Activated CD4-positive, alpha-beta T cell treated with anti-CD3 and anti-CD28 coated beads, Interleukin-2, amount 10 ng/mL, durations not matched to agents 24 days and 14 days (primary cell): ENCODE data around the gene GUCY1A1. TPM values are rescaled to one million over a fixed set of nuclear protein-coding genes. Genes with fewer than 3 reads are reported as not detected.

Experiments
- DNase-seq: peaks from one replicate; pipeline ENCODE4 v3.0.0; 2022
- H3K27ac Mint-ChIP-seq: one replicate; pipeline ENCODE4 v1.8.0; 2022; ENCODE audit warnings: mild to moderate bottlenecking, mixed read lengths
- H3K27me3 Mint-ChIP-seq: one replicate; pipeline ENCODE4 v1.8.0; 2022; ENCODE audit warnings: mixed read lengths
- H3K36me3 Mint-ChIP-seq: one replicate; pipeline ENCODE4 v1.8.0; 2022; ENCODE audit warnings: low read depth, mild to moderate bottlenecking, mixed read lengths
- H3K4me1 Mint-ChIP-seq: one replicate; pipeline ENCODE4 v1.8.0; 2021; ENCODE audit warnings: mixed read lengths
- H3K4me3 Mint-ChIP-seq: one replicate; pipeline ENCODE4 v1.8.0; 2022; ENCODE audit warnings: mild to moderate bottlenecking, moderate library complexity, mixed read lengths
- H3K9me3 Mint-ChIP-seq: one replicate; pipeline ENCODE4 v1.8.0; 2021; ENCODE audit warnings: mixed read lengths
- intact Hi-C: fragments of 100-400 bp; cut with micrococcal nuclease; formaldehyde crosslinking; loops from one replicate; pipeline ENCODE4 v1.15.1; 2023
- total RNA-seq: library from RNA; stranded (reverse); gene quantifications from 2 replicates; pipeline ENCODE4 v1.2.3, GENCODE V29; 2022

The GUCY1A1 gene, protein sequence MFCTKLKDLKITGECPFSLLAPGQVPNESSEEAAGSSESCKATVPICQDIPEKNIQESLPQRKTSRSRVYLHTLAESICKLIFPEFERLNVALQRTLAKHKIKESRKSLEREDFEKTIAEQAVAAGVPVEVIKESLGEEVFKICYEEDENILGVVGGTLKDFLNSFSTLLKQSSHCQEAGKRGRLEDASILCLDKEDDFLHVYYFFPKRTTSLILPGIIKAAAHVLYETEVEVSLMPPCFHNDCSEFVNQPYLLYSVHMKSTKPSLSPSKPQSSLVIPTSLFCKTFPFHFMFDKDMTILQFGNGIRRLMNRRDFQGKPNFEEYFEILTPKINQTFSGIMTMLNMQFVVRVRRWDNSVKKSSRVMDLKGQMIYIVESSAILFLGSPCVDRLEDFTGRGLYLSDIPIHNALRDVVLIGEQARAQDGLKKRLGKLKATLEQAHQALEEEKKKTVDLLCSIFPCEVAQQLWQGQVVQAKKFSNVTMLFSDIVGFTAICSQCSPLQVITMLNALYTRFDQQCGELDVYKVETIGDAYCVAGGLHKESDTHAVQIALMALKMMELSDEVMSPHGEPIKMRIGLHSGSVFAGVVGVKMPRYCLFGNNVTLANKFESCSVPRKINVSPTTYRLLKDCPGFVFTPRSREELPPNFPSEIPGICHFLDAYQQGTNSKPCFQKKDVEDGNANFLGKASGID
- total RNA-seq = not detected in 2 replicates

DNA sequence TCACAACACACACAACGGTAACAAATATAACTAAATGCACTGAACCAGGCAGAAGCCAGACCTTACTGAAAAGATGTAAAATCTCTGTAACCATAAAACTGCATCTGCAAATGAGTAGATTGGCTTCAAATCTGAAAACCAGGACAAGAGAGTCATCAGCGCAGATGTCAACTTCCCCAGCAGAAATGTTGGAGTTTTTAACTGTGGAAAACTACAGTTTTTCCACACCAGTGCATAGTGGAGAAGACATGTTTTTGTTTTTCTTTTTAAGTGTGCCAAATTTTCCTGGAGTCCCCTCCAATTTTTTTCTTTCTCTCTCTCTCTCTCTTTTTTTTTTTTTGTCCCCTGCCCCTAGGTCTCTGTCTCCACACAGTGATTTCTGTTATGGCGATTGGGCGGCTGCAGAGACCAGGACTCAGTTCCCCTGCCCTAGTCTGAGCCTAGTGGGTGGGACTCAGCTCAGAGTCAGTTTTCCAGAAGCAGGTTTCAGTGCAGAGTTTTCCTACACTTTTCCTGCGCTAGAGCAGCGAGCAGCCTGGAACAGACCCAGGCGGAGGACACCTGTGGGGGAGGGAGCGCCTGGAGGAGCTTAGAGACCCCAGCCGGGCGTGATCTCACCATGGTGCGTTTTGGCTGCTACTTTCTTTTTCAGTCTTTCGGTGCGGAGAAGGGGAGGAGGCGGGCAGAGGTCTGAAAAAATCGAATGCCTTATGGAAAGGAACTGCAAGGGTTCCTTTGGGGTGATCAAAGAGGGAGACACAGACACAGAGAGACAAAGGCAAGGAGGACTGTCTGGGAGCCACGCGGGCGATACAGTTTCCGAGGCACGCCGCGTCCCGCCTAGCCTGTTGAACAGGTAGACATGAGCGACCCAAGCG, at the start of gene GUCY1A1:
TSS of gene GUCY1A1 (plus strand) at position 505 of the 878 bp plus-strand sequence. CDS start 30,020 bp downstream, outside the sequence.
- no peaks in the 10 kb centered on the region for H3K9me3 Mint-ChIP-seq
- intact Hi-C loops = loop anchor here (5.0 to 10.0 kb wide), 2 partner anchors 91 to 292 kb away; partner anchors contain the start of genes GUCY1B1 and MAP9
- peaks cover 67% of the 10 kb centered on the region for H3K27me3 Mint-ChIP-seq
- H3K36me3 Mint-ChIP-seq = no peaks in the 10 kb centered on the region
- no peak within 1 kb of the TSS for H3K27ac Mint-ChIP-seq
- peaks cover 15% of the 10 kb centered on the region for H3K4me1 Mint-ChIP-seq
- H3K4me3 Mint-ChIP-seq = peak within 1 kb of the TSS; percentile 94
- peak; percentile 73 for DNase-seq

DNA sequence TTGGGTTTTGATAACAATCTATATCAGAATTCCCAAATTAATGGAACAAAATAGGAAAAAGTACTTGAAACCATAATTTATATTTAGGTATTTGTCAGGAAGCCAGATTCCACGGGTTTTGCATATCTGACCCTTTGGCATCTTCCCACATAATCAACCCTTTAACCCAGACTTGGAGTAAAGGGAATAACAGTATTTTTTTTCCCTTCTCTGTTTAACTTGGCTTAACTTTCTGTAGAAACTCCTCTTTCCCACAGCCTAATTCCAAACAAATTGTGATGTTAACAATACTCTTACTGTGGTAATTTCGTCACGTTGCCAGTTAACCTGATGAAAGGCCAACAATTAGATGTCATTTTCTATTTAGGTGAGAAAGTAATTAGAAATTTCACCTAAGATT, 49.4 kb upstream of the GUCY1A1 start:
- no peak overlapping the region for H3K4me3 Mint-ChIP-seq
- intact Hi-C loops = no loop called here

DNA sequence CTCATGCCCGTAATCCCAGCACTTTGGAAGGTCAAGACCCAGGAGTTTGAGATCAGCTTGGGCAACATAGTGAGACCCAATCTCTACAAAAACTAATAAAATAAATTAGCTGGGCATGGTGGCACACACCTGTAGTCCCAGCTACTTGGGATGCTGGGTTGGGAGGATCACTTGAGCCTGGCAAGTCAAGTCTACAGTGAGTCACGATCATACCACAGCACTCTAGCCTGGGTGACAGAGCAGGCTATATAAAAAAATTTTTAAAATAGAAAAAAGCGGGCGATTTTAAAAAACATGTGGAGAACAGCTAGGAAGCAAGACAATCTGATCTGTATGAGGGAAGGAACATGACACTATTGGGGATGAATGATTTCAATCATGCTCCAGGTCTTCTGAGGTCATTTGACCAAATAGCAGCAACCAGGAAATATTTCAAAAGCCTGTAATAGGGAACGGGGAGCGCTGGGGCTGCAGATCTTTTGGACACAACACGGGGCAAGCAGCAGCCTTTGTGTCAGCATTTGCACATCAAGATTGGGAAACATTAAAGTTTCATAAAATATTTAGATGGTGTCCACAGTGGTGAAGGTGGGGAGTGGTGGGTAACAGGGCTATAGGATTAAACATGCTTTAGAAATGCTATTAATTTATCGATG, 48.3 kb upstream of the GUCY1A1 start:
- no peak overlapping the region for H3K4me3 Mint-ChIP-seq
- no peaks in the 10 kb centered on the region for H3K9me3 Mint-ChIP-seq
- DNase-seq = peak; percentile 27
- H3K36me3 Mint-ChIP-seq = no peaks in the 10 kb centered on the region
- peaks cover 14% of the 10 kb centered on the region for H3K27me3 Mint-ChIP-seq
- intact Hi-C loops = no loop called here
- no peak overlapping the region for H3K27ac Mint-ChIP-seq
- peaks cover 5% of the 10 kb centered on the region for H3K4me1 Mint-ChIP-seq

More for the DNA sequence above, 49.4 kb upstream of the GUCY1A1 start:
- H3K36me3 Mint-ChIP-seq = no peaks in the 10 kb centered on the region
- peaks cover 19% of the 10 kb centered on the region for H3K27me3 Mint-ChIP-seq
- no peaks in the 10 kb centered on the region for H3K9me3 Mint-ChIP-seq
- no peak overlapping the region for H3K27ac Mint-ChIP-seq
- DNase-seq = peak; percentile 4
- H3K4me1 Mint-ChIP-seq = peaks cover 5% of the 10 kb centered on the region

DNA sequence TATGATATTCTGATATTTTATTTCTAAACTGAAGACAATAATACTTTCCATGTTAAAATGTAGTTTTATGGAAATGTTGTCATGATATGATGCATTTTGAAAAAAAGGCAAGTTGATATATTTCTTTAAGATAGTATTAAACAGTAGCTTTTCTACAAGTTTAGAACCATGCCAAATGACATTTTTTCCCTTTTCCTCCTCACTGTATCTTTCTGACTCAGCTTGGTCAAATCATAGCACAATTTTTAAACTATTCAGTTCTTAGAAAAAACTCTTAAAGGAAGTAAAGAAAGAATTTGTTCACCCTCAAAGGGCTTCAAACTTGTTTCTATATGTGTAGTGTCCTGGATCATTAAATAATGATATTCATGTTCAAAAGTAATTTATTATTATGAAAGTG, 46.0 kb upstream of the GUCY1A1 start:
- DNase-seq = no peak
- no peaks in the 10 kb centered on the region for H3K9me3 Mint-ChIP-seq
- H3K36me3 Mint-ChIP-seq = no peaks in the 10 kb centered on the region
- peaks cover 2% of the 10 kb centered on the region for H3K27me3 Mint-ChIP-seq
- intact Hi-C loops = no loop called here
- H3K4me3 Mint-ChIP-seq = no peak overlapping the region
- no peak overlapping the region for H3K27ac Mint-ChIP-seq
- peaks cover 1% of the 10 kb centered on the region for H3K4me1 Mint-ChIP-seq

DNA sequence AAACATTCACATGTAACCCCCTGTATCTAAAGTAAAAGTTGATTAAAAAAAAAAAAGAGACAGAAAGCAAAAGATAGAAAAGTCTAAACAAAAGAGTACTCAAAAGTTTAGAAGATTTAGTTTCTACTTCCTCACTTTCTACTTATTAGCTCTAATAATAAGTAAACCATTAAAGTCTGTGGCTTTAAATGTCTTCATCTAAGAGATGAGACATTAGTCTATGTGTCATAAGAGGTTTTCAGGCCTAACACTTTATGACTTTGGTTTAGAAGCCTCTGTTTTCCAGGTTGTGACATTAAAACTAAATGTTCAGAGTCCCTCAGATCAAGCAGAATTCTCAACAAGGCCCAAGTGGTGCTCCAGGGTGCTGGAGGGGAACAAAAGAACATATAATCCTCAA, 42.2 kb upstream of the GUCY1A1 start:
- no peaks in the 10 kb centered on the region for H3K27me3 Mint-ChIP-seq
- no peaks in the 10 kb centered on the region for H3K36me3 Mint-ChIP-seq
- intact Hi-C loops = no loop called here

DNA sequence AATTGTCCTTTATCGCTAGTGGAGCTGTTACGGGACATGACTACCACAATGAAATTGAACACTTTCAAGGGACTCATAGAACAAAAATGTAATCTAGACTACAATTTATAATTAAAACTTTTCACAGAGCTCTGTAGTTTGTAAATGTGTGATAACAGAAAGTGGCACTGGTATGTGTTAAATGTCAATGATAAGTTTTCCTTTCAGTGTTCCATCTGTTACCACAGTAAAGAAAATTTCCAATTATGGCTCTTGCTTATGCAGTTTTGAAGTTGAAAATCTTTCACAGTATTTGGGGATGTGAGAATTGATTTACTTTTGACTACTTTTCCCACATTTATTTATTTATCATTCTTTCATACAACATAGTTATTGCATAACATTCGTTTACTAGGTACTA, 40.1 kb upstream of the GUCY1A1 start:
- no peaks in the 10 kb centered on the region for H3K9me3 Mint-ChIP-seq
- H3K36me3 Mint-ChIP-seq = no peaks in the 10 kb centered on the region
- H3K4me3 Mint-ChIP-seq = no peak overlapping the region
- no peak overlapping the region for H3K27ac Mint-ChIP-seq
- DNase-seq = no peak
- no peaks in the 10 kb centered on the region for H3K27me3 Mint-ChIP-seq
- intact Hi-C loops = no loop called here
- peaks cover 17% of the 10 kb centered on the region for H3K4me1 Mint-ChIP-seq

More for the DNA sequence above, 42.2 kb upstream of the GUCY1A1 start:
- H3K4me1 Mint-ChIP-seq = peaks cover 10% of the 10 kb centered on the region
- H3K4me3 Mint-ChIP-seq = no peak overlapping the region
- no peak overlapping the region for H3K27ac Mint-ChIP-seq
- H3K9me3 Mint-ChIP-seq = no peaks in the 10 kb centered on the region
- DNase-seq = peak; percentile 19

DNA sequence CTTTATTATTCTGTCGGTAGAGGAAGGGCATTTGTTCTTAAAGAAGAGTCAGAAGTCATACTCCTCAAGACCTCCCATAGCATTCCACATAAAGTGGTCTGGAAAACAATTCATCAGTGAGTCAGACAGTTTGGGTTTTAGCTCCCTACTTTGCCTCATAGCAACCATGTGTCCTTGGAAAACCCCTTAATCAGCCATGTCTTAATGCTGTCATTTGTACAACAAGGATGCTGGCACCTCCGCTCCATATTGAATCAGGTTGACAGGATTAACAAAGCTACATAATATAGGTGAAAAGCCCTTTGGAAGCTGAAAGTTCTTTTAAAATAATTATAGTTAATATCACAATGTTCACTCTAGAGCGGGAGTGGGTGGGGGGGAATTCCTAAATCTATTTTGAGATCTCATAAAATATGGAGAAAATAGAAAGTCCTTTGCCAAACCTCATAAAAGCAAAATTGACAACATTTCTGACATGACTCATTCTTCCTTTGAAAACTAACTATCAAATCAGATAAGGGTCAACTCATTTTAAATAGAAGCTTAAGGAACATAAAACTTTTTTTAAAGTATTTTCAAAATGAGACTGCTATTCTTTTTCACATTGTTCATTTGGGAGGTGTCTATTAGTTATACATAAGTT, 37.3 kb upstream of the GUCY1A1 start:
- Mint-ChIP-seq H3K36me3 (no peaks in the 10 kb centered on the region), H3K27ac (peak overlapping the region; percentile 56), H3K4me1 (peaks cover 17% of the 10 kb centered on the region), H3K9me3 (no peaks in the 10 kb centered on the region), H3K4me3 (peak overlapping the region; percentile 1), H3K27me3 (no peaks in the 10 kb centered on the region)
- DNase-seq = no peak
- intact Hi-C loops = loop anchor here (1.0 to 2.0 kb wide), 2 partner anchors 10 to 47 kb away; no protein-coding TSS in a partner anchor

DNA sequence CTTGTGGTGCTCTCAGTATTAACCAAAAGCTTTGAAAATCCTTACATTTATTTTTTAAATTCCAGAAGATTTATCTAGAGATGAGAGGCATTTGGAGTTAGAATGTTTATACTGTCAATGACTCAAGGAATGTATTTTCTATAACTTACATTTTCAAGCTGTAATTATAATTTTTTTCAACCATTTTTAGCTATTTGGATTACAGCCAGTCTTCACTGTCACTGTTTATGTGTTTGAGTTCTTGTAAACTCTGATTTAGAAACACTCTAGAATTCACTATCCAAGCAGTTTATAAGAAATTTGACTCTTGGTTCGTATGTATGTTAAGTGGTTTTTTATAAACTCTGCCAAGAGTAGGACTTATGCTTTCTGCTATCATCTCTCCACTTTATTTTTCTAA, 36.7 kb upstream of the GUCY1A1 start:
- intact Hi-C loops = loop anchor here (1.0 to 2.0 kb wide), 2 partner anchors 9 to 47 kb away; no protein-coding TSS in a partner anchor
- Mint-ChIP-seq H3K27me3 (peaks cover 1% of the 10 kb centered on the region), H3K4me1 (peaks cover 16% of the 10 kb centered on the region), H3K36me3 (no peaks in the 10 kb centered on the region), H3K9me3 (no peaks in the 10 kb centered on the region), H3K4me3 (peak overlapping the region; percentile 1), H3K27ac (peak overlapping the region; percentile 18)
- DNase-seq = no peak

DNA sequence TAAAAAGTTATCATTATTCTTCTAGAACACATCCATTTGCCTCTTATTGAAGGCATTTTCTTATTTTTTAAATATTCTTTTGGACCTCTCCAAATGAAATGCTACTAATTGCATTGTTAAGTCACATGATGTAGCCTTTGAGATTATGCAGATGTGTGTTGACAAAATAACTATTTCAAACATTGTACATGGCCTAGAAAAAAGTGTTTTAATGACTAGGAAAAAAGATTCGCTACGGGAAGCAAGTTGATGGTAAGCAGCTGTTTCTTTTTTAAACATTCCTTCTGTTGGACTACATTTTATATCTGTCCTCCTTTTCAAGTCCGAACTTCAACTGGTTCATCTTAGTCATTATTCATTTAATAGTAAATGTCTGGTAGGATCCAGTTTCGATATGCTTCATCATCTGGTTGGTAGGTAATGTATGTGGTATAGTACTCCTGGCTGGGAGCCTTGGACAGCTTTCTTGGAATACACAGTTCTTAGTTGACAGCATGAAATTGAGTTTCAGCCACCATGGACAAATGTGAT, 34.3 kb upstream of the GUCY1A1 start:
- peaks cover 16% of the 10 kb centered on the region for H3K4me1 Mint-ChIP-seq
- no peaks in the 10 kb centered on the region for H3K36me3 Mint-ChIP-seq
- H3K9me3 Mint-ChIP-seq = no peaks in the 10 kb centered on the region
- intact Hi-C loops = no loop called here
- no peak overlapping the region for H3K4me3 Mint-ChIP-seq
- H3K27ac Mint-ChIP-seq = no peak overlapping the region
- peaks cover 3% of the 10 kb centered on the region for H3K27me3 Mint-ChIP-seq
- no peak for DNase-seq

DNA sequence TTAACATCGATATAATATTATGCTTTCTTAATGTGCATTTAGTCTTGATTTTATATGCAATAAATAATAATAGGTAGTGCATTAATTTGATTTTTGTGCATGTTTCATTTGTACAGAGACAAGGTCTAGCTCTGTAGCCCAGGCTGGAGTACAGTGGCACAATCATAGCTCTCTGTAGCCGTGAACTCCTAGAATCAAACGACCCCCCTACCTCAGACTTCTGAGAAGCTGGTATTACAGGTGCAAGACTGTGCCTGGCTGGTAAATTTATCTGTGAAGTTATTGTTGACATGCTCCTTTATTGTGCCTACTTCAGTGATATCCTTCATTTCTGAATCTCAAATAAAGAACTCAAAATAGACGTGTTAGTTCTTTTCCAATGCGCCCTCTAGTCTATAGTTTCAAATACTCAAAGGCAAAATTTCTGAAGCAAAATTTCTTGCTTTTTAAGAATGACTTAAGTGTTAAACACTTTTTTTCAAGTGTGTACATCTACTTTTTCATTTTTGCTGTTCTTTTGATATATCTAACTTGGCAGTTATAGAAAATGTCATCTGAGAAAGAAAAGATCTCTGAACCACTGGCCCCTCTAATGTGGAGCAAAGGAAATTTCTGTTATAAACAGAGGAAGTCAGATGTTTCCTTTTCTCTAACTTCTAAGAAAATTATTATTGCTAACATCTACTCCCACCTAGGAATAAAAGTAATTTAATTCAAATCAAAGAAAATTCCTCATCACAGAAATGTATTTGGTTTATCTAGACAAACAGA, 28.3 kb upstream of the GUCY1A1 start:
- Mint-ChIP-seq H3K4me1 (peaks cover 19% of the 10 kb centered on the region), H3K27ac (no peak overlapping the region), H3K27me3 (peaks cover 13% of the 10 kb centered on the region), H3K36me3 (no peaks in the 10 kb centered on the region), H3K4me3 (no peak overlapping the region), H3K9me3 (no peaks in the 10 kb centered on the region)
- intact Hi-C loops = no loop called here
- DNase-seq = no peak

DNA sequence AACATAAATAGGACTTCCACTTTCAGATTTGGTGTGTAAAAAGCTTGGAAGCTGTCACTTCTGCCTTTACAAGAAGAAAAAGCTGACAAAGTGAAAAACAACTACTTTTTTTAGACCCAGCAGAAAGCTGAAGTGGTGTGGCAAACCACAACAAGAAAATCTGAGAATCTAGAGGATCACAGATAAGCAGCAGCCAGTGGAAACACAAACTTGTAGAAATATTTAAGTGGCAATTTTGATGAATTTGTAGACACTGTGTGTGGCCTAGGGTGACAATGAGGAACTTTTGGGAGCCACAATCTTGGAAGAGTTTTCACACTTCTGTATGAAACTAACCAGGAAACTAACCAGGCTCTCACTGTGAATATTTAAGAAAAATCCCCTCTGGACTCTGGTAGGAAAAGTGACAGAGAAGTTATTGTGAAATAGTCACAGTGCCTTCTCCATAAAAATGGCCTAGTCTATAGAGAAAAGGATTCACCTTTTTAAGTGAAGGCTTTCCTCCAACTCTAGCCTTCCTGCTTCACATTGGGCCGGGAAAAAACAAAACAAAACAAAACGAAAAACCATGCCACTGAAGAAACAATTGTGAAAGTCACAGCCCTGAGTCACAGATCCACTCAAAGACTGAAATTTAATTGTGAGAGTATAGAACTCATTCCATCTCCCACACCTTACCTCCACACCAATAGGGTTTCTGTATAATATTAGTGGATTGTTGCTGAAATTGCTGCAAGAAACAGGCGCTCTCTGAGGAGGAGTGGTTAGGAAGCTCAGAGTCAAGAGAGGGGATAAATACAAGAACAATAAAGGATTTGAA, 26.7 kb upstream of the GUCY1A1 start:
- intact Hi-C loops = loop anchor here (1.0 kb wide), 2 partner anchors 11 to 57 kb away; no protein-coding TSS in a partner anchor
- H3K27me3 Mint-ChIP-seq = peaks cover 19% of the 10 kb centered on the region
- H3K9me3 Mint-ChIP-seq = no peaks in the 10 kb centered on the region
- peak overlapping the region; percentile 48 for H3K27ac Mint-ChIP-seq
- DNase-seq = peak; percentile 76
- H3K36me3 Mint-ChIP-seq = no peaks in the 10 kb centered on the region
- H3K4me1 Mint-ChIP-seq = peaks cover 19% of the 10 kb centered on the region
- H3K4me3 Mint-ChIP-seq = peak overlapping the region; percentile 15
